GM12878 (cell line): Measurements from ENCODE around the gene PLSCR4.

Experiments
- PML ChIP-seq: IDR thresholded peaks from 2 replicates; pipeline ENCODE4 v1.6.1; 2012; ENCODE audit warnings: low read length, inconsistent platforms
- TF ChIP-seq, protein P1 (sequence below): fragments of 450-650 bp; formaldehyde crosslinking; IDR thresholded peaks from 2 replicates; pipeline ENCODE4 v1.5.0; 2022; ENCODE audit warnings: mild to moderate bottlenecking, missing genetic modification characterization
- TF ChIP-seq, protein P2 (sequence below), 3 experiments: IDR thresholded peaks in 2 of 3; conservative IDR thresholded peaks in 1 of 3; 2 replicates each; pipeline ENCODE4 v1.5.1; 2011; ENCODE audit warnings: low read depth in 3 of 3, low read length in 3 of 3, mild to moderate bottlenecking in 3 of 3, control low read depth in 2 of 3, moderate library complexity in 2 of 3, inconsistent platforms in 1 of 3, mixed read lengths in 1 of 3; ENCODE audit not compliant: control insufficient read depth in 2 of 3, insufficient read depth in 1 of 3; ENCODE audit errors: extremely low read depth in 1 of 3

GRCh38 chr3:146156095-146156494 is 94.8 kb downstream of the PLSCR4 start:
- no peak for TF ChIP-seq PML
- TF ChIP-seq, protein P1, sequence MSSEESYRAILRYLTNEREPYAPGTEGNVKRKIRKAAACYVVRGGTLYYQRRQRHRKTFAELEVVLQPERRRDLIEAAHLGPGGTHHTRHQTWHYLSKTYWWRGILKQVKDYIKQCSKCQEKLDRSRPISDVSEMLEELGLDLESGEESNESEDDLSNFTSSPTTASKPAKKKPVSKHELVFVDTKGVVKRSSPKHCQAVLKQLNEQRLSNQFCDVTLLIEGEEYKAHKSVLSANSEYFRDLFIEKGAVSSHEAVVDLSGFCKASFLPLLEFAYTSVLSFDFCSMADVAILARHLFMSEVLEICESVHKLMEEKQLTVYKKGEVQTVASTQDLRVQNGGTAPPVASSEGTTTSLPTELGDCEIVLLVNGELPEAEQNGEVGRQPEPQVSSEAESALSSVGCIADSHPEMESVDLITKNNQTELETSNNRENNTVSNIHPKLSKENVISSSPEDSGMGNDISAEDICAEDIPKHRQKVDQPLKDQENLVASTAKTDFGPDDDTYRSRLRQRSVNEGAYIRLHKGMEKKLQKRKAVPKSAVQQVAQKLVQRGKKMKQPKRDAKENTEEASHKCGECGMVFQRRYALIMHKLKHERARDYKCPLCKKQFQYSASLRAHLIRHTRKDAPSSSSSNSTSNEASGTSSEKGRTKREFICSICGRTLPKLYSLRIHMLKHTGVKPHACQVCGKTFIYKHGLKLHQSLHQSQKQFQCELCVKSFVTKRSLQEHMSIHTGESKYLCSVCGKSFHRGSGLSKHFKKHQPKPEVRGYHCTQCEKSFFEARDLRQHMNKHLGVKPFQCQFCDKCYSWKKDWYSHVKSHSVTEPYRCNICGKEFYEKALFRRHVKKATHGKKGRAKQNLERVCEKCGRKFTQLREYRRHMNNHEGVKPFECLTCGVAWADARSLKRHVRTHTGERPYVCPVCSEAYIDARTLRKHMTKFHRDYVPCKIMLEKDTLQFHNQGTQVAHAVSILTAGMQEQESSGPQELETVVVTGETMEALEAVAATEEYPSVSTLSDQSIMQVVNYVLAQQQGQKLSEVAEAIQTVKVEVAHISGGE: no peak
- TF ChIP-seq, protein P2, sequence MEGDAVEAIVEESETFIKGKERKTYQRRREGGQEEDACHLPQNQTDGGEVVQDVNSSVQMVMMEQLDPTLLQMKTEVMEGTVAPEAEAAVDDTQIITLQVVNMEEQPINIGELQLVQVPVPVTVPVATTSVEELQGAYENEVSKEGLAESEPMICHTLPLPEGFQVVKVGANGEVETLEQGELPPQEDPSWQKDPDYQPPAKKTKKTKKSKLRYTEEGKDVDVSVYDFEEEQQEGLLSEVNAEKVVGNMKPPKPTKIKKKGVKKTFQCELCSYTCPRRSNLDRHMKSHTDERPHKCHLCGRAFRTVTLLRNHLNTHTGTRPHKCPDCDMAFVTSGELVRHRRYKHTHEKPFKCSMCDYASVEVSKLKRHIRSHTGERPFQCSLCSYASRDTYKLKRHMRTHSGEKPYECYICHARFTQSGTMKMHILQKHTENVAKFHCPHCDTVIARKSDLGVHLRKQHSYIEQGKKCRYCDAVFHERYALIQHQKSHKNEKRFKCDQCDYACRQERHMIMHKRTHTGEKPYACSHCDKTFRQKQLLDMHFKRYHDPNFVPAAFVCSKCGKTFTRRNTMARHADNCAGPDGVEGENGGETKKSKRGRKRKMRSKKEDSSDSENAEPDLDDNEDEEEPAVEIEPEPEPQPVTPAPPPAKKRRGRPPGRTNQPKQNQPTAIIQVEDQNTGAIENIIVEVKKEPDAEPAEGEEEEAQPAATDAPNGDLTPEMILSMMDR (IDR thresholded peaks at IDR 0.05 in 2 of 3, conservative IDR thresholded peaks at IDR 0.05 in 1 of 3; ENCODE audit: control insufficient read depth in 2 of 3, extremely low read depth in 1 of 3, insufficient read depth in 1 of 3, low read depth in 3 of 3, low read length in 3 of 3): no peak
